NCI-H2029 (cell line): ENCODE data around the gene PKNOX2.
A peak's percentile ranks its signal among the peaks of the same experiment; 100 is the strongest.

ENCODE experiments used
- DNase-seq: peaks from one replicate; lab custom pipeline; 2025; lab: John Stamatoyannopoulos, UW

The PKNOX2 gene

DNA sequence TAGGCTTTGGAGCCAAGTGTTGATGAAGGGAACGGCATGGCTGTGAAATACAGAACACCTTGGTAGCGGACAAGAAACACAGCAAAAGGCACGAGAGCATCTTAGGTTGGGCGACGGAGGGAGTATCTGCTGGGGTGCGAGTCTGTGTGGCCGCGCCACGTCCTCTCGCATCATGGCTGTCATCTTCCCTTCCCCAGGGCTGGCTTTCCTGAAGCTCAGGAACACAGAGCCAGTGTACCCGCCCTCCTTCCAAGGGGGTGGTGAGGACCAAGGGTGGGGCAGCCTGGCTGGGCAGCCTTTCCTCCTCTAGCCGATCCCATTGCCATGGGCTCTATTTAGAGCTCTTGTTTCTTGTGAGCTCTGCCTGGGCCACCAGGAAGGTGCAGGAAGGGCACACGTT is 177.1 kb downstream of the PKNOX2 start:
- DNase-seq = no peak

DNA sequence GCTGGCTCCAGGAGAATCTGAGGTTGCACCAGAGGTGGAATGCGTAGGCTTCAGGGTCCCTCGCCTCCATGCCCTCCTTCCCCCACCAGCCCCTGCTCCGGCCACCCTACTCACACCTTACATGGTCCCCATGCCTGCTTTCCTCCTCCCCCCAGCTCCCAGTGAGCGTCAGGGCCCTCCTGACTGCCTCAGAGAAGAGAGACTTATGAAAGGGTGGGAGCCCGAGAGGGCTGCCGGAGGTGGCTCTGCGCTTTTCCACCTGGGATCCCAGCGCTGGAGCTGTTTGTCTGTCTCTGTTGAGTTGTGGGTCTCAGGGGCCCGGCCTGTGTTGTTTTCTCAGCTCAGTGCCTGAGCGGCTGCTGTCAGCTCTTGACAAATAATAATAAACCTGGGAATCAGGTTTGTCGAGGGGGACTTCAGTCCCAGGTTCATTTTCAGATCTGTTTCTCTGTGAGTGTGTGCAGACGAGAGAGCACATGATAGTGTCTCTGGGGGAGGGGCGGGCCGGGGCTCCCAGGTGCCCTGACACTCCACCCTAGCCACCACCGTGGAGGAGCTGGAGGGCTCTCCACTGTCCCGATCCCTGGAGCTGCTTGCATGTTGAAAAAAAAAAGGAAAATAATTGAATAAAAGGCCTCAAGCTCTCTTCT is 177.9 kb downstream of the PKNOX2 start:
- DNase-seq = no peak

DNA sequence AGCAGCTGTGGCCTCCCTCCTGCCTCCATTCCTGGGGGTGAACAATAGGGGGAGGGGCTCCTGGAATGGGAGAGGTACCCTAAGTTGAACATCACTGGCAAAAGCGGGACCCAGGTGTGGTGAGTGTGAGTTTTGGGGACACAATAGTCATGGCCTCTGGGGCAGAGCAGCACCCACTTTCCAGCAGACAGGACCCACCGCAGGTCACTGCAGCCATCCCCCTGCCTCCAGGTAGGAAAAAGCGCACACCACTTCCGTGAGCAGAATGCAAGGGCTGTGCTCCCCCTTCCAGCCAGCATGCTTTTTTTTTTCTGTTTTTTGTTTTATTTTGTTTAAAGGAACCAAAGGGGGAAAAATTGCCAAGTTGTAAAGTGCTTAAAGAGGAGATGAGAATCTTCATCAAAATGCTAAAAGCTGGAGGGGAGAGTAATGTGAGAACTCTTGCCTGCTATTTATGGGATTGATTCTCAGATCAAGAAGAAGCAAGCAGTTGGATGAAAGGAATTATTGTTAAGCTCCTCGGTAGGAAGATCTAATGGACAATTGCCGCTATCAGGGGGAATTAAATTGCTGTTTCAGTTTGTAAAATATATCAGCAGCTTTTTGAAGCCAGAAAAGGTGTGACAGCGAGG is 178.7 kb downstream of the PKNOX2 start:
- no peak for DNase-seq

DNA sequence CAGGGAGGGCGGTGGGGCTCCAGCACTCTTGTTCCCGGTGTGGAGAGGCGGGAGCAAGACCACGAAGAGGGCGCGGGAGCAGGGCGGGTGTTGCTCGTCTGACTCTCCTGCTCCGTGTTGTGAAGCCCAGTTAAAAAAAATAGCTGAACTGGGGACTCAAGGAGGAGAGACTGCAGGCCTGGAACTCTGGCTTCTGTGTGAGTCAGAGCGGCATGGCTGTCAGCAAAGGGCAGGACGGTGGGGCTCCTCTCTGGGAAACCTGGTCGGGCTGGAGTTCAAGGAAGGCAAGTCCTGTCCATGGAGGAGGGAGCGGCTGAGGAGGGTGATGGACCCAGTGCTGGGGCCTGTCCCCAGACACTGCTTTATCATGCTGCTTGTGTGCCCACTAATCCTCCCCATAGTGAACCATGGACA is 179.2 kb downstream of the PKNOX2 start:
- no peak for DNase-seq

DNA sequence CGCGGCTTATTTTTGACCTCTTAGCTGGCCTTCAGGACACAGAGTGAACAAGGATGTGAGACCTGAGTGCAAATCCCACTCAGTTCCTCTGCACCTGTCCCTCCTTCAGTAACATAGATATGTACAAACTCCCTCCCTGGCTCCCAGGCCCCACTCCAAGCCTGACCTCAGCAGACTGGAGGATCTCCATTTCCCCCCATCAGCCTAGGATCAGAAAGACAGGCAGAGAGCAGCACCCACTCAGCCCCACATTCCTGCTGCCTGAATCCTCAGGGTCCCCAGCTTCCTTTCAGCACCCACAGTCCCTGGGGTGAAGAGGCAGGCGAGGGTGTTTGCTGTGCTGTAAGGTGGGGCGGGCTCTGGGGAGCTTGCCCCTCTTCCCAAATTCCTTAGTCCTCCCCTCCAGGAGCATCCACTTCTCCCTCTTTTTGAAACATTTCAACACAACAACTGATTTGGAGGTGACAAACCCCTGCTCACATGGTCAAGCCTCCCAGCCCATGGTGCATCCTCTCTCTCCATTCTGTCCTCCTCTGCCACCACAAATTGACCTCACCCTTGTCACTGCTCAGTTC is 180.4 kb downstream of the PKNOX2 start:
- DNase-seq = no peak

DNA sequence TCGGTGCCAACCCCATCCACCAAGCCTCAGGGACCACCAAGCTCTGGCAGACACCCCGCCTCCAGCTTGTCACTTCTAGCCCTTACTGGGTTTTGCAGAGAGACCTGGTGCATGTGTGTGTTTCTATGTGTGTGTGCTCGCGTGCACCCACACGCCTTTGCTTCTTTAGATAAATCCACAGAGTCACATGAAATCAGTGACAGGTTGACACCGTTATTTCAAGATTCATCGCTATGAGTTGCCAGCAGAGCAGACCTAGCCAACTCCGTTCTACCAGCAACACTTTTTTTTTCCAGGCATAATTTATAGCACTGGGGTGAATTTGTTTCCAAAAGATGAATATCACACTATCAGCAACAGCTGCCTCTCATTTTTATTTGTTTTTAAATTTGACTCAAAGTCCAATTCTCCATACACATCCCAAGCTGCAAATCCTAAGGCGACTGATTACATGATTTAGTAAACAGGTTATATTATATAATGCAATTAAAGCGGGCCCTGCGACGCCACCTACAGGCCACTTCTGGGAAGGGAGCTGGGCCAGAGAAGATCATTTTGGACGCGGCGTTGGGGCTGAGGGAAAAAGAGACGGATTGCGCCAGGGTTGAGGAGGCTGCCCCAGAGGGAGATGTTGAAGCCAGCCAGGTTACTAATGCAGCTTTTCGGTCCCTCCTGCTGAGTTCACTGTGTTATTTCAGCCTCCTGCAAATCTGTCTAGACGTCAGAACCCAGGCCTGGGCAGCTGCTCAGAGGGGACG is 181.0 kb downstream of the PKNOX2 start:
- DNase-seq = peak; percentile 2

DNA sequence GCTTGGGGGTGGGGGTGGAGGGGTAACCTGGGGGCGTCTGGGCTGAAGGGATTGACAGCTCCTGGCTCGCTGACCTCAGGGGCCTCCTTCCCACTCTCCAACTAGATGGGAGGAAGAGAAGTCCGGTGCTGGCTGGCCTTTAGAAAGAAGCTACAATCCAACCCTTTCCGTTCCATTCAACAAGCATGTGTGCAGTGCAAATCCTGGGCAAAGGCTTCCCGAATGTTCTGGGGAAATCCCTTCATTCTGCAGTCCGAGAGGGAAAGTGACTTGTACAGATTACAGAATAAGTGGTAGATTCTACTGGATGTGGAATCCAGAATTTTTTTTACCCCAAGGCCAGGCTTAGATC is 181.6 kb downstream of the PKNOX2 start:
- DNase-seq = no peak

DNA sequence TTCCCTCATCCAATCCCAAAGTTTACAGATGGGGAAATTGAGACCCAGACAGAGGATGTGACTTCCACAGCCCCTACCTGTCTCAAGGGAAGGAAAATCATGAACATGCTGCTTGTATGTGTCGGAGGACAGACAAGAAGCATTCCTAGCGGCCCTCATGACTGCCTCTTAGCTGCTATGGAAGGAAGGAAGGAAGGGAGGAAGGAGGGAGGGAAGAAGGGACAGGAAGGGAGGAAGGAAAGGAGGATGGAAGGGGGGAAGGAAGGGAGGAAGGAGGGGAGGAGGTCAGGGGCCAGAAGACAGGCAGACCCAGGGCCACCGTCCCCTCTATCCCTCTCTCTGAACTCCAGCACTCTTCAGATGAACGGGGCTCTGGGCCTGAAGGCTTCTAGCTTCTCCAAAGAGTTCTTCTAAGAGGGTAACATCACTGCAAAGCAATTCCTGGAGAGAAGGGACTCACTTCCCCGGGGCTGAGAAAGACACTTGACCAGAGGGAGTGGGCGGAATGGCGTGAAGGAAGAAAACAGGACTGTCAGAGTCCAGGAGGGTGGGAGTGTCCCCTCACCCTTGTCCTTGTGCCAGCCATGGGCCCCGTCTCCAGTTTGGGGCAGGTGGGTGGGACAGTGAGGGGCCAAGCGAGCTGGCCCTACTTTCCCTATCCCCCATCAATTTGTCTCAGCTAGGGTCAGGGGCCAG is 182.2 kb downstream of the PKNOX2 start:
- DNase-seq = no peak

DNA sequence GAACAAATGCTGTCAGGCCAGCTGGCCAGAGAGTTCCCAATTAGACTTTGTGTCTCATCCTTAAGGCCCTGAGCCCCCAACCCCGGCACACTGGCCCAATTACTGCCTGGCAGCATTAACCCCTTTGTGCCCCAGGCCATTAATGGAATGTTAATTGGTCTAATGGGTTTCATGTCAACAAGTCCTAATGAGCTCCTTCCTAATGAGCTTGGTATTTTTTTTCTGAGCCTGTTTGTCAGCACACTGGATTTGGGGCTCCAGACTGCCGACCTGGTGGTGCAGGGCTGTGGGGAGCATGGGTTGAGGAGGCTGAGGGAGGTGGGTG is 182.7 kb downstream of the PKNOX2 start:
- no peak for DNase-seq

DNA sequence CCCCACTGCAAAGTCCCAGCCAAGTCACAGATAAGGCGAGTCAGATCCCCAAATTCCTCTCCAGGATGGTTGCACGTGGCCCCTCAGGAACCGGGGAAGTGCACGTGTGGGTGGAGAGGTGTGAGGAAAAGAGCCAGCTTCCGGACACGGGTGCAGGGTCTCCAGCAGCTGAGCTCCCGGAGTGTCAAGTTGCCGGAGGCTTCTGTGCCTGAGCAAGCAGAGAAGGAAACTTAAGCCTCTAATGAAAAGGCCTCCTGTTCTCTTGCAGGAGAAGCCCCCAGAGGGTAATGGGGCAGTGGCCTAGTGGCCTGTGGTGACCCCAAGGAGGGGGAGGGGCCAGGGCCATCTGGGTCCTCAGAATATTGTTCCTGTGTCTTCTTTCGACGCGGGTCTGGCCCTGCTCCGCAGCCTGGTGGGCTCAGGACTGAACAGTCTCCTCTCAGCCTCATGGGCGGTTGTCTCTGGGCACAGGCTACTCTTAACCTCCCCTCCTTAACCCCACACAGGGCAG is 183.6 kb downstream of the PKNOX2 start:
- no peak for DNase-seq

DNA sequence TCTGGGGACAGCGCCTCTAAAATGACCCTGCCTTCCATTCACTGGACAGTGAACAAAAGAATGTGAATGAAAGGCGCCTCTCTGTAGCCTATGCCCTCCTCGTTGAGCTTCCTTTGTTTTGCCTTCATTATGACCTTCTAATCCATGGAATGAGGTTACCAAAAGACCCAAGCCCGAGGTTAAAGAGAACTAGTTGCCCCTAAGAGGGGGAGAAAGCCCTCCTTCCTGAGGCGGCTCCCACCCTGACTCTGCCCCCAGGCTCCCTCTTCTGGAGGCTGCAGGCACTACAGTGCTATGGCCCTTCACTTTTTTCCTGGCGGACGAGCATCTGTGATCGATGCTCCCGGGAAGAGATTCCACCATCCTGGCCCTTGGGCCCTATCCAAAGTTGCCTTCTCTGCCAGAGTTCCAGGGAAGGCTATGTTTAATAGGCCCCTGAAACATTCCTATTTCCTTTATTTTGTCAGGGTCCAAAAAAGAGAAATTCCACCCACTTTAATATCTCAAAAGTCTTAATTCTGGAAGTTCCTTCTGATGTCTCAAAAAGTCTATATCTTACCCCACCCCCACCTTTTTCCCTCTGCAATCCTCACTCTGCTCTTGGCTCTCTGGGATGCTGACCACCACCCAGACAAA is 184.2 kb downstream of the PKNOX2 start:
- DNase-seq = peak; percentile 2

DNA sequence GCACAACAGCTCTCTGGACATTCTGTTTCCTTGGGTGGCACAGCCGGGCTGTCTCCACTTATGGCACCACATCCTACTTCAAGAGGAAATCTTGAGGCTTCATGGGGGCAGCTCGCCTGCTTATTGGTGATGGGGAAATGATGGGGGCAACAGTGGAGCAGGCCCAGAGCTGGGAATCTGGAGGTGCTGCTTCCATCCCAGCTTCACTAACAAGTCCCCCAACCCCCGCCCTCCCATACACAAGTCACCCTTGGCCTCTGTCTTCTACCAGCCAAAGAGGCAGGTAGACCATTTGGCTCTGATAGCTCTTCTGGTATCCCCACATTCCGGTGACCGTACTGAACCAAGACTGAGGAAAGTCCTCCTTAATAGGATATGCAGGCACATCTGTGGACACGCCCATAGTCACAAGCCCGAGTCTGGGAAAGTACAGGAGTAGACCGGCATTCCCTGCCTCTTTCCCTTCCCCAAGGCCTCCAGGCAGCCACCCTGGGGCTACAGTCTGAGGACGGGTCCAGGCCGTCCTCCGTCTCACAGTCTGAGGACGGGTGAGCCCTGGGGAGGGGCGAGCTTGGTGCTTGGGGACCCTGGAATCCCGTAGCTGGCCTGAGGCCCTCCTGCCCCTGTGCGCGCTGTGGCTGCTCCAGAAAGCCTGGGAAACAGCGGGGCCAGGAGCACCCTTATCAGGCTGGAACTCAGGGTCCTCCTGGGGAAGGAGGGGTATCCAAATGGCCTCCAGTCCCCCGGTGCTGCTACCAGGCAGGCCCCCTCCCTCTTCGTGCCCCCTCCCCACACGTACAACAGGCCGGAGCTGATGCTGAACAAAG is 185.9 kb downstream of the PKNOX2 start:
- no peak for DNase-seq

DNA sequence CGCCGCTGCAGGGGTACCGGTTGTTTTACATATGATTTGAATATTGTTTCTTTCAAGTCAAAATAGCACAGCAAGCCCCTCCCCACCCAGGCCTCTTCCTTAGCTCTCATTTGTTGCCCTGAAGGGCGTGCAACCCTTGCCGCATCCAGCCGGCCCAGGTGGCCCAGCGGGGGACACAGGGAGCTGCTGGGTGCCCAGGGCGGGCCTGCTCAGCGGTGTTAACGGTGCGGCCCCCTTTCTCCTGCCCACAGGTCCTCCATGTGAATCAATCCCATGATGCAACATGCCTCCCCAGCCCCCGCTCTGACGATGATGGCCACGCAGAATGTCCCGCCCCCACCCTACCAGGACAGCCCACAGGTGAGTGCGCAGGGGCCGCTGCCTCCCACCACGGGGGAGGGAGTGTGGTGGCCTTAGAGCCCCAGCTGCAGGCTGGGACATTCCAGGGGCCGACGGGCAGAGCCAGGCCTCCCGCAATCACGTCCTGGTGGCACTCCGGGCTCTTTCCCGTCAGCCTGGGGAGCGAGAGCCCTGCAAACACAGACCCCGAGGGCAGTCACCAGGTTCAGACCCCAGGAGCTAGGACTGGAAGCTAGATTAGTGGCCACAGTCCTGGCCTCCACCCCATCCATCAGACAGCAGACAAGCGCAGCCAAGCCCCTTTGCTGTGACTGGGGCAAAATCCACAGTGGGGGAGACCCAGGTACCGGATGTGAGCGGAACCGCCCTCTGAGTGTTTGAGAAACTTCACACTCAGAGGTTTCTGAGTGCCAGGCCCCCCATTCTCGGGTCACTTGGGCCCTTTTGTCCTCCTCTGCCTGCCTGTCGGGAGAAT is 186.7 kb downstream of the PKNOX2 start:
- DNase-seq = no peak

DNA sequence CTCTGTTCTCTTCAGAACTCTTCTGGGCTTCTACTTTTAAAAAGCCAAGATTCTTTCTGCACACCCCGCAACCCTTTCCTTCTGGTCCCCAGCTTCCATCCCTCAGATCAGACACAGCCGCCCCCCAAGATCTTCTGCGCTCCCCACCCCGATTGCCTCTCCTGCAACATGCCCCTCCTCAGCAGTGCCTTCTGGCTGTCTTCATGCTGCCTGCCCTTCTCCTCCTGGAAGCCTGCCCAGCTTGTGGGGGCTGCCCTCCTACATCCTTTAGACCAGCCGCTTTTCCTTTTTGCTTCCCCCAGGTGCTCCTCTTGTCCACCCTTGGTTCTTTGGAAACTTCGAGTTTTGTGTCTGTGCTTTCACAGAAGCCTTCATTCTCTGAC is 187.3 kb downstream of the PKNOX2 start:
- no peak for DNase-seq

DNA sequence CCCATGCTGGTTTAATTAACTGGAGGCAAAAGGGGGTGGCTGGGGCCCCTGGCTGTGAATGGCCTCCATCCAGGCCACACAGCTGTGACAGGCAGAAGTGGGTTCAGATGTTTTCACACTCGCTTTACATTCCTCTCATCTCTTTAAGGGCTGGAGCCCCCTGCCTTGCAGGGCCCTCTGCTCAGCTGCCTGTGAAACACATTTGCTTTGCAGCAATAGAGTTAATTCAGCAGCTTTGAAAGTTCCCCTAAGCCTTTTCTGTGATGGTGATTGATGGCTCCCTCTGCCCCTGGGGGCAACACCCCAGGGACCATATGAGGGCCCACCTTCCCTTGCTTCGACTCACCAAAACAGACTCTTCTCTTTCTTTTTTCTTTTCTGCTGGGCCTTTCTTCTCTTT is 192.2 kb downstream of the PKNOX2 start:
- DNase-seq = no peak

DNA sequence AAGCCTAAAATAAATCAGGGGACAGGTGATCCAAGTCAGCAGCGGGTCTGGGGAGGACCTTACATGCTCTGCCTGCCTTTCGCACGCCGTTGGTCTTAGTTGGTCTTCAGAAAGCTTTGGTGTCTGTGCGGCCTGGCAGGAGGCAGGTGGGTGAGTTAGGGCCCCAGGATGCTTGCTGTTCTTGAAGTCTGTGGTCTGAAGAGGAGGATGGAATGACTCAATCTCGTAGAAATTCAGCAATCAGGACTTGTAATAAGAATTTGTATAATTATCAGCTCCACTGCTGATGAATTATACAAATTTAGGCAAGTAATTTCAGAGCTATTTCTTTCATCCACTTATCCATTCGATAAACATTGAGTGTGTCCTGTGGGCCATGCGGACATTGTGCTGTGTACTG is 193.0 kb downstream of the PKNOX2 start:
- DNase-seq = no peak

DNA sequence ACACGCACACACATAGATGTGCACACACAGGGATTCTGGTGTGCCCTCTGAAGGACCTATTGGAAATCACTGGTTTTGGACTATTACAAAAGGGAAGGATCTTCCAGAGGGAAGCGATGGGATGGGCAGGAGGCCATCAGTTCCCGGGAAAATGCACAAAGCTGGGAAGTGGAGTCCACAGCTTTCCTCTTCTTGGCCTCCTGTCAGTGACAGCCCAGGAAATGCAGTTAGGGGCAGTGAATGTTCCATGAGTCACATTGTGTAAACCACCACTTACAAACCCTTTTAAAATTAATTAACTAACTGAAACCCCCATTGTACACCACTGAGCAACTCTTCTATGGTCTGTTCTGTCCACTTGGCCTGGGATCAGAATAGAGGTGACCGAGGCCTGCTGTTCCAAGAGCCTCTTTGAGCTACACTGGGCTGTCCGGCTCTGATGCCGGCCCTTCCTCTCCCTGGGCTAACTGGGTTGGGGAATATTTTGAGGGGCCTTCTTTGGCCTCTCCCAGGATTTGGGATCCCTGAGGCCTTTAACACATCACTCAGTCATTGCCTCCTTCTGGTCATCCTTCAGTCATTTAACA is 193.8 kb downstream of the PKNOX2 start:
- DNase-seq = no peak

DNA sequence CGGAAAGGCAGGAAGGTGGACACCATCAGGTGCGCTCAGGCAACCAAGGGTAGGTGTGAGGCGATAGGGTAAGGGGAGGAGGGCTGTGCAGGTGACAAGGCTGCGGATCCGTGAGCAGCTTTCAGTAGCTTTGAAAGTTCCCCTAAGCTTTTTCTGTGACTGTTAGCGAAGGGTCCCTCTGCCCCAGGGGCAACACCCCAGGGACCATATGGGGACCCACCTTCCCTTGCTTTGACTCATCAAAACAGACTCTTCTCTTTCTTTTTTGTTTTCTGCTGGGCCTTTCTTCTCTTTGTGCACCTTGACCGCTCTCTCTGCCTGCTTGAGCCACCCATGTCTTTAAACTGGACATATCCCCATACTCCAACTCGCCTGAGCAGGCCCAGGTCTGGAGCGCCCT is 194.6 kb downstream of the PKNOX2 start:
- no peak for DNase-seq

DNA sequence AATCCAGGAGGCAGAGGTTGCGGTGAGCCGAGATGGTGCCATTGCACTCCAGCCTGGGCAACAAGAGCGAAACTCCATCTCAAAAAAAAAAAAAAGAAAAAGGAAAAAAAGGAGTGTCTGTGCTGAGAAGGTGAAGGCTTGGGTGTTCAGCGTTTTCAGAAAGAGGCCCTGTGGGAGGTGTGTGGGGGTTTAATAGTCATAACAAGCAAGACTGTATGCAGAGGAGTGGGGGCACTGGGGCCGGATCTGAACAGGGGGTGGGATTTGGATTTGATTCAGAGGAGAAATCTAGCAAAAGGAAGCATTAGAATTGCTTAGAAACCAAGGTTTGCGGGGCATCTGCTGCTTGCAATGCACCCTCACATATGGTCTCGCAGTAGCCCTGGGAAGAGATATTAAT is 195.5 kb downstream of the PKNOX2 start:
- DNase-seq = no peak
